Superior temporal gyrus (tissue), 1 donor: Measurements from ENCODE around the gene DMAC2.
"Not testable (repeated sequence)": the region's sequence is repeated elsewhere in the genome, so short reads cannot be mapped to it uniquely, and the experiment has no call there.

ENCODE experiments used
- DNase-seq: peaks from one replicate; pipeline ENCODE4 v3.0.0-alpha.2; 2016; ENCODE audit errors: extremely low spot score

Gene DMAC2

DNA sequence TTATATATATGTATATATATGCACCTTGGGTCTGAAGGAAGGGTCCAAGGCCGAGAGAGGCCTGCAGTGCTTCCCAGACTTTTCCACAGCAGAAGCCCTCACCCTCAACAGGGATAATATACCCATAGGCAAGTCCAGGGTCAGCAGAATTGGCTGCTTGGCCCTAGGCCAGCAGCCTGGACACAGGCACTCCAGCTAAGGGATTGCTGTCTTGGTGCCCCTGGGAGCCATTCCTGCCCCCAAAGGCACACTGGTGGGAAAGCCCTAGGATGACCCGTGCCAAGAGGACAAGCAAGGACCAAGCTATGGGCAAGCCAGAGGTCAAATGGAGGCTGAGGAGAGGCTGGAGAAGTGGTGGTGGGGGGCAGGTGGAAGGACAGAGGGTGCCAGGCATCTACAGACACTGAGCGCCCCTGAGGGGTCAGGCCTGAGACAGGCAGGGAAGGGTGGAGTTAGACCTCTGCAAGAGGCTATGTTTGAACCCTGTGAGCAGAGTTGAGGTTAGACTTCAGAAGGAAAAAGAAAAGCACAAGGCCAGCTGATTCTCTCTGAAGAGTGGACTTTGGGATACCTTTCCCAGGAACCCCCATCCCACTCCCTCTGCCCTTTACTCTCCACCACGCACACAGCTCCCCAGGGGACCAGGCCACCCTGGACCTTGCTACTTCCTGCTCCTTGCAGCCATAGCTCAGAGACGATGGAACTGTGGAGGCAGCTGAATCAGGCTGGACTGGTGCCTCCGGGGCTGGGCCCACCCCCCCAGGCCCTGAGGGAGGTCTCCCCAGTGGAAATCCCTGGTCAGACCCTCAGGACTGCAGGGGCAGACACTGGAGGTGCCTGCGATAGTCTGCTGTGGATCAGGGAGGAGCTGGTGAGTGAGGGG lies 3.0 kb upstream of the DMAC2 start, which contains the start of gene ERICH4:
Gene ERICH4, plus strand, starts transcription at position 684 of the 883 bp plus-strand sequence. Its CDS starts 14 bp downstream, at position 698.
- DNase-seq, result no peak

GRCh38 chr19:41441321-41441945 lies 1.7 kb upstream of the DMAC2 start:
- no peak for DNase-seq

DNA sequence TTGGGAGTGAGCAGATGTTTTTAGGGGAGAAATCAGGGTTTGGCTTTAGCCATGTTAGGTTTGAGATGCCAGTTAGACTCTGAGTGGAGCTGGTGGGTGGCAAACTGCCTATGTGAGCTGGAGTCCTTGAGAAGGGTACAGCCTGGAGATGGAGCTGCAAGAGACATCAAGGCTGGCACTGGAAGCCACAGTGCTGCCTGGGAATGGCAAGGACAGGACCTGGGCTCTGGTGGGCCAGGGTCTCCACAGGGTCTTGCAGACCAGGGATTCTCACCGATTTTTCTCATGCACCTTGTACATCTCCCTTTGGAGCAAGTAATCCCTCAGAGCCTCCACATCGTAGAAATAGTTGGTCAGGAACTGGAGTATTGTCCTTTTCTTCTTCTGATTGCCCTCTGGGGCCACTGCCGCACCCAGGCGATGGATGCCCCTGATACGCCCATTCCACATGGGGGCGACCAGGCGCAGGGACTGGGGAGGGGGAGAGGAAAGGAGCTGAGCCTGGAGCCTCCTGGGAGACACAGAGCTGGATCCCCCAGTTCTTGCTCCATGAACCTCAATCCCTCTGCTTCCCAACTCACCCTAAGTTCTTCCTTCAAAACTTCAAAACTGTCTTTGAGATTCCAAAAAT lies 1.7 kb downstream of the DMAC2 start:
- no peak for DNase-seq

DNA sequence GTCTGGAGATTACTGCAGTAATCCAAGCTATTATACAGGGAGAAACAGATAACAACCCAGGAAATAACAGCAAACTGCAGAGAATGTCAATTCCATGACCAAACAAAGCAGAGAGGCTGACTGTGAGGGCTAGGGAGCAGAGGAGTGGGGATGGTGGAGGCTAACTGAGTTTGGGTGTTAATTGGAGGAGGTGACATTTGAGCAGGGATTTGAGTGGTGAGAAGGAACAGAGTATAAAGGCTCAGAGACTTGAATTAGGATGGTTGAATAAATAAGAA lies 3.1 kb downstream of the DMAC2 start:
- no peak for DNase-seq

DNA sequence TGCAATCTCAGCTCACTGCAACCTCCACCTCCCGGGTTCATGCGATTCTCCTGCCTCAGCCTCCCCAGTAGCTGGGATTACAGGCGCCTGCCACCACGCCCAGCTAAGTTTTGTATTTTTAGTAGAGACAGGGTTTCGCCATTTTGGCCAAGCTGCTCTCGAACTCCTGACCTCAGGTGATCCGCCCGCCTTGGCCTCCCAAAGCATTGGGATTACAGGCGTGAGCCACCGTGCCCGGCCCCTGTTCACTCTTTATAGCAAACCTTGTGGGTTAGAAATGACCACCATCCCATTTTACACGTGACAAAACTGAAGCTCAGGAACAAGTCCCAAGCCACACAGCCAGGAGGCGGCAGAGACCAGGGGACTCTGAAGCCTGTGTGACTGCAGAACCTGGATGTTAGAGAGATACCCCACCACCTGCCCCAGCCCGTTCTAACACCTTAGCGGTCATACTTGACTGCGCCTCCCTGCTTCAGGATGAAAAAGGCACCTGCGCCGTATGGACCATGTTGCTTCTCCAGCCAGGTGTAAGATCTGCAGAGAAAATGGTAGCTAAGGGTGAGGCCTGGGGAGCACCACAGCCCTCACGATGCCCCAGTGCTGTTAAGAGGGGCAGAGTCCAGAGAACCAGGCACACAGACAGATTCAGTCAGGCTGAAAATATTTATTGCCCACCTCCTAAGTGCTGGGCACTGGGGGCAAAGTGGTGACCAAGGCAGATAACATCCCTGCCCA lies 3.6 kb downstream of the DMAC2 start:
- DNase-seq, result no peak

DNA sequence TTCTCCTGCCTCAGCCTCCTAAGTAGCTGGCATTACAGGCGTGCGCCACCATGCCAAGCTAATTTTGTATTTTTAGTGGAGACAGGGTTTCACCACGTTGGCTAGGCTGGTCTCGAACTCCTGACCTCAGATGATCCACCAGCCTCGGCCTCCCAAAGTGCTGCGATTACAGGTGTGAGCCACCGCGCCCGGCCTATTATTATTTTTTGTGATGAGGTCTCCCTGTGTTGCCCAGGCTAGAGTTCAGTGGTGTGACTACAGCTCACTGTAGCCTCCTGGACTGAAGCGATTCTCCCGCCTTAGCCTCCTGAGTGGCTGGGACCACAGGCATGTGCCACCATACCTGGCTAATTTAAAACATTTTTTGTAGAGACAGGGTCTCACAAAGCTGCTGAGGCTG lies 4.3 kb downstream of the DMAC2 start:
- DNase-seq, result not testable (repeated sequence)

- DNase-seq, result no peak
Measured at GRCh38 chr19:41434450-41434849, 5.3 kb downstream of the DMAC2 start.

- DNase-seq, result no peak
Measured at GRCh38 chr19:41433171-41433570, 6.5 kb downstream of the DMAC2 start.

DNA sequence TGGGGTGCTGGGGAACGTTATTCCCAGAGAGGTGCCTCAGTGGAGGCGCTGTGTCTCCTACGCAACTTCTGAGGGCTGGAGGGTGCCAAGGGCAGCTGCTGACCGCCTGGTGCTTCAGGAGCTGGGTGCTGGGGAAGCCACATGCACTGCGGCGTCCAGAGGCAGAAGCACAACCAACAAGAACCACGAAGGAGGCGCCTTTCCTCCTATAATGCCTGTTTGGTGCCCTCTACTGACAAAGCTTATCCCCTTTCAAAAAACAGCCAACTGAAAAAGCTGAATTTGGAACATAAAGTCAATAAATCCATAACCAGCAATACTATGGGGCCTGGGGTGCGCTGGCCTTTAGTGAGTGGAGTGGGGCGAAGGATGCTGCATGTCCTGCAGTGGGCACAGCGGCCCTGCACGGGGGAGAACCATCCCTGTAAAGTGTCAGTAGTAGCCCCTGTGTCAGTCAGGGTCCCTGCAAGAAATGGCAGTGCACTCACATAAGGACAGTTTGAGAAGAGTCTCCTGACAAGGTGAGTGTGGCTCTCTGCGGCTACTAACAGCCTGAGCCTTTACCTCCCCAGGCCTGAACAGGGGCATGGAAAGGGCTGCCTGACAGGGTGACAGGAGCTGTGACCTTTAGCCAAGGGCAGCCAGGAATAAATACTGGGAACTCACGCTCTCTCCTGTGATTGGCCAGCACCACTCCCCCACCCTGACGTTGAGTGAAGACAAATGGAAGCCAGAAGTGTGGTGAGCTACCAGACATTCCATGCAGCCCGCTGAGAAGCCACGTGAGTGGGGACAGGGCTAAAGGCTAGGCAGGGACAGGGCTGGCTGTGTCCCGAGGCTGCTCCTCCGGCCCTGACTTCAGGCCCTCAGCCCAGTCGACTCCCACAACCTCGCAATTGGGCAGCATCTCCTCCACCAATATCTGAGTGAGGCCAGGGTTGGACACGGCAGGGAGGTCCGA lies 8.0 kb downstream of the DMAC2 start:
- peak; percentile 31 for DNase-seq

- DNase-seq, result no peak
Measured at GRCh38 chr19:41430922-41431321, 8.8 kb downstream of the DMAC2 start.

- DNase-seq, result no peak
Measured at GRCh38 chr19:41428481-41428859, 11.2 kb downstream of the DMAC2 start.

GRCh38 chr19:41427647-41428480 lies 11.8 kb downstream of the DMAC2 start:
- DNase-seq, result no peak

DNA sequence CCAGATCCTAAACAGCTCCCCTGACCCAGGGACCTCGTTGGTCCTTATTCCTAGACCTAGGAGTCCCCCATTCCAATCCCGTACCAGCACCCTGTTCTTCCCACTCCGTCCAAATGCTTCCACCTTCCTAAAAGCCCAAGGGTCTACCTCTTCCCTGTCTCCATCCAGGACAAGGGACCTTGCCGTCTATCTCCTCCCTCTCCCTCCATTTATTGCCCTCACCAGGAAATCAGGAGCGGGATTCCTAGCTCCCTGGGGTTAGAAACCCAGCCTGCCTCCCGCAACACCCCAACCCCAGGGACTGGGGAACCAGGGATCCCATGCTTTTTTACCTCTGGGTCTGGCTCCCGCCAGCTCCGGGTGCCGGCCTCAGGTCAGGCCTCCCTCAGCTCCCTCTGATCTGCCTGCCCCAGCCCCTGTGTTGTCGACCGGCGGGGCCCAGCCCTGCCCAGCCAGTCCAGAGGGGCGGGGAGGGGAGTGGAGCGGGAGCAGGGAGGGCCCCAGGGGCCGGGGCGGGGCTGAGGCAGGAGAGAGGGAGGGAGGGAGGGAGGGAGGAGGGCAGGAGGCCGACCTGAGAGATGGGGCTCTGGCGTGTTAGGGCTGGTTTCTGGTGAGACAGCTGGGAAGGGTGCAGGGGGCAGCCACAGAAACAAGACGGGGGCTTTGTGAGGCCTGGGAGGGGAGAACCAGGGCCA lies 12.6 kb downstream of the DMAC2 start, which contains the start of gene B3GNT8:
Gene B3GNT8, minus strand, starts transcription at position 423 of the 695 bp plus-strand sequence. CDS start 596 bp downstream, outside the sequence.
- DNase-seq, result no peak

DNA sequence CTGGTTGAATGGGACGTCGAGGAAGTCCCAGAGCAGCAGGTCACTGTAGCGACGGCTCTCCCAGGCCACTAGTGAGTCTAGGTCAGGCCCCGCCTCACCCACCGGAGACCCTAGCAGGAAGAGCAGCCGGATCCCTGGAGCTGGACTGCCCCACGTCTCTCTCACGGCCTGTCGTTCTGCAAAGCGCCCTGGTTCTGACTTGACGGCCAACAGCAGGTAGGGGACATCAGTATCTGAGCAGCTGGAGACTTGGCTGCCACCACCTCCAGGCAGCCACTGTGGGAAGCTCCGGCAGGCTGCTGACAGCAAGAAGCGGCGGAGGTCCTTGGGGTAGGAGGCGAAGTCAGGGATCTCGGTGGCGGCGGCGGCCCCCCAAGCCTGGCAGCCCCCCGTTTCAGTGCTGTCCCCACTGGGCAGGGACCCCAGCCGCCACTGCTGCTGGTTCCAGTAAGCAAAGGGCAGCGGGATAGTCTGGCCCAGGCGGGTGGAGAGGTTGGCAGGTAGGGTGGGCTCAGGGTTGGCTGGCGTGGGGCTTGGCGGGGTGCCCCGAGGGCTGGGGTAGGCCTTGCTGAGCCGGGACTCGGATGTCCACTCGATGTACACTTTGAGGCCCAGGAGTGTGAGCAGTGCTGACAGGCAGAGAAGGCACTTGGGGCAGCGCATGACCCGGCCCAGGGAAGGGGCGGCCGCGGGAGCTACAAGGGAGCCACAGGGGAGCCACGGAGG lies 13.4 kb downstream of the DMAC2 start:
- DNase-seq, result no peak

GRCh38 chr19:41425174-41426115 lies 14.3 kb downstream of the DMAC2 start:
- DNase-seq, result no peak

DNA sequence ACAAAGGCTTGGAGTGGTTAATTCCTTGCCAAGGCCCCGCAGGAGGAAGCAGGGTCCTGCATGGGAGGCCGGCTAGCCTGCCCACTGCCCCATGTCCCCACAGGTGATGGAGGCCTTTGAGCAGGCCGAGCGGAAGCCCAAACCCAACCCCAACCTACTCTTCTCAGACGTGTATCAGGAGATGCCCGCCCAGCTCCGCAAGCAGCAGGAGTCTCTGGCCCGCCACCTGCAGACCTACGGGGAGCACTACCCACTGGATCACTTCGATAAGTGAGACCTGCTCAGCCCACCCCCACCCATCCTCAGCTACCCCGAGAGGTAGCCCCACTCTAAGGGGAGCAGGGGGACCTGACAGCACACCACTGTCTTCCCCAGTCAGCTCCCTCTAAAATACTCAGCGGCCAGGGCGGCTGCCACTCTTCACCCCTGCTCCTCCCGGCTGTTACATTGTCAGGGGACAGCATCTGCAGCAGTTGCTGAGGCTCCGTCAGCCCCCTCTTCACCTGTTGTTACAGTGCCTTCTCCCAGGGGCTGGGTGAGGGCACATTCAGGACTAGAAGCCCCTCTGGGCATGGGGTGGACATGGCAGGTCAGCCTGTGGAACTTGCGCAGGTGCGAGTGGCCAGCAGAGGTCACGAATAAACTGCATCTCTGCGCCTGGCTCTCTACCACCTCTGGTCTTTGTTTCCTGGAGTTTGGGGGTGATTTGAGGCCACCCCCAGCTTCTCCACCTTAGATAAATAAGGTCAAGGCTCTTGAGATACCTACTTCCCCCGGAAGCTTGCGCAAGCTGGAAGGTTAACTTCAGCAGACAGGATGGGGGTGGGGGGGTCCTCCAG lies 15.2 kb downstream of the DMAC2 start:
- DNase-seq, result no peak

DNA sequence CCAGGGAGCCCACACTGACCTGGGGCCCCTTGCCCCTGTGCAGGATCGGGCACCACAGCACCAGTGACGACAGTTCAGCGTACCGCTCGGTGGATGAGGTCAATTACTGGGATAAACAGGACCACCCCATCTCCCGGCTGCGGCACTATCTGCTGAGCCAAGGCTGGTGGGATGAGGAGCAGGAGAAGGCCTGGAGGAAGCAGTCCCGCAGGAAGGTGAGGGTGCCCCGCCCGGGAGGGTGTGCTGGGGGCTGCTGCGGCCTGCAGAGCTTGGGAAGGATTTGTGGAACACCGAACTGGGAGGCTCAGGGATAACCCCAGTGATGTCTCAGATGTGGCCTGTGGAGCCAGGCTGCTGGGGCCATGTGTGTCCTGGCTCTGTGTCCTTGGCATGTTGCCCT lies 16.8 kb downstream of the DMAC2 start:
- DNase-seq, result no peak
